Activated CD4-positive, alpha-beta T cell treated with anti-CD3 and anti-CD28 coated beads, Interleukin-2, Interleukin-4, amounts not matched to agents 100 ng/mL and 50 ng/mL, durations not matched to agents 16 hours and 8 hours (primary cell): ENCODE measurements around the gene LCP2.
"Not testable (repeated sequence)": the region's sequence is repeated elsewhere in the genome, so short reads cannot be mapped to it uniquely, and the experiment has no call there.

Experiments
- DNase-seq: peaks from one replicate; pipeline ENCODE4 v3.0.0-alpha.2; 2020; ENCODE audit warnings: low spot score

Gene LCP2

GRCh38 chr5:170273968-170274710, 23.4 kb downstream of the LCP2 start:
- peak; percentile 70 for DNase-seq

GRCh38 chr5:170270293-170271069, 27.1 kb downstream of the LCP2 start:
- peak; percentile 64 for DNase-seq

GRCh38 chr5:170269579-170269978, 28.0 kb downstream of the LCP2 start:
- DNase-seq: peak; percentile 86

GRCh38 chr5:170268884-170269283, 28.7 kb downstream of the LCP2 start:
- no peak for DNase-seq

GRCh38 chr5:170268153-170268689, 29.4 kb downstream of the LCP2 start:
- DNase-seq: no peak

- peak; percentile 86 for DNase-seq
Measured at GRCh38 chr5:170267431-170268152, 30.0 kb downstream of the LCP2 start.

- DNase-seq: no peak
Measured at GRCh38 chr5:170266570-170267381, 30.8 kb downstream of the LCP2 start.

GRCh38 chr5:170265522-170265921, 32.1 kb downstream of the LCP2 start:
- no peak for DNase-seq

GRCh38 chr5:170263906-170264305, 33.7 kb downstream of the LCP2 start:
- no peak for DNase-seq

GRCh38 chr5:170262061-170263045, 35.2 kb downstream of the LCP2 start:
- peak; percentile 39 for DNase-seq

GRCh38 chr5:170261528-170262043, 36.0 kb downstream of the LCP2 start:
- DNase-seq: no peak

GRCh38 chr5:170257370-170257769, 40.2 kb downstream of the LCP2 start:
- no peak for DNase-seq

GRCh38 chr5:170256571-170256970, 41.0 kb downstream of the LCP2 start:
- DNase-seq: no peak

- peak; percentile 70 for DNase-seq
Measured at GRCh38 chr5:170254056-170254455, 43.5 kb downstream of the LCP2 start.

GRCh38 chr5:170252720-170253350, 44.7 kb downstream of the LCP2 start:
- DNase-seq: no peak

GRCh38 chr5:170252109-170252508, 45.5 kb downstream of the LCP2 start:
- DNase-seq: no peak

GRCh38 chr5:170251462-170251861, 46.1 kb downstream of the LCP2 start:
- no peak for DNase-seq

GRCh38 chr5:170250810-170251317, 46.7 kb downstream of the LCP2 start:
- DNase-seq: no peak

- DNase-seq: no peak
Measured at GRCh38 chr5:170249355-170249754, 48.2 kb downstream of the LCP2 start.

GRCh38 chr5:170248931-170249227, 48.7 kb downstream of the LCP2 start:
- not testable (repeated sequence) for DNase-seq
